ENCODE measurements around the gene CEP192. TPM values are rescaled to one million over a fixed set of nuclear protein-coding genes. Genes with fewer than 3 reads are reported as not detected.

CEP192 gene
- total and polyA plus RNA-seq, 4 donors, result 2.5 to 32.4 (median 10.9) TPM

GRCh38 chr18:13165636-13166423, 174.7 kb downstream of the CEP192 start:
- no peak for DNase-seq (ENCODE audit: low spot score)
- Histone ChIP-seq H3K27ac (ENCODE audit: low read depth in 1 of 2, low read length in 2 of 2) (no peak overlapping the region), H3K4me3 (ENCODE audit: low read depth in 1 of 3, low read length in 3 of 3) (no peak overlapping the region), H3K9ac (ENCODE audit: low read depth in 1 of 2, low read length in 2 of 2) (no peak overlapping the region), H3K27me3 (ENCODE audit: control insufficient read depth in 4 of 4, insufficient read depth in 4 of 4, low read length in 3 of 4) (no peaks in the 10 kb centered on the region), H3K4me1 (ENCODE audit: control insufficient read depth in 4 of 4, insufficient read depth in 4 of 4, low read length in 3 of 4) (no peaks in the 10 kb centered on the region), H3K9me3 (ENCODE audit: control insufficient read depth in 4 of 4, low read length in 3 of 4) (no peaks in the 10 kb centered on the region), H3K36me3 (ENCODE audit: control insufficient read depth in 4 of 4, insufficient read depth in 3 of 4, low read depth in 1 of 4, low read length in 3 of 4) (no peaks in the 10 kb centered on the region)
- whole genome bisulfite sequencing, result 93% methylated on average over 16 of the region's 16 CpGs
- TF ChIP-seq, protein P1, sequence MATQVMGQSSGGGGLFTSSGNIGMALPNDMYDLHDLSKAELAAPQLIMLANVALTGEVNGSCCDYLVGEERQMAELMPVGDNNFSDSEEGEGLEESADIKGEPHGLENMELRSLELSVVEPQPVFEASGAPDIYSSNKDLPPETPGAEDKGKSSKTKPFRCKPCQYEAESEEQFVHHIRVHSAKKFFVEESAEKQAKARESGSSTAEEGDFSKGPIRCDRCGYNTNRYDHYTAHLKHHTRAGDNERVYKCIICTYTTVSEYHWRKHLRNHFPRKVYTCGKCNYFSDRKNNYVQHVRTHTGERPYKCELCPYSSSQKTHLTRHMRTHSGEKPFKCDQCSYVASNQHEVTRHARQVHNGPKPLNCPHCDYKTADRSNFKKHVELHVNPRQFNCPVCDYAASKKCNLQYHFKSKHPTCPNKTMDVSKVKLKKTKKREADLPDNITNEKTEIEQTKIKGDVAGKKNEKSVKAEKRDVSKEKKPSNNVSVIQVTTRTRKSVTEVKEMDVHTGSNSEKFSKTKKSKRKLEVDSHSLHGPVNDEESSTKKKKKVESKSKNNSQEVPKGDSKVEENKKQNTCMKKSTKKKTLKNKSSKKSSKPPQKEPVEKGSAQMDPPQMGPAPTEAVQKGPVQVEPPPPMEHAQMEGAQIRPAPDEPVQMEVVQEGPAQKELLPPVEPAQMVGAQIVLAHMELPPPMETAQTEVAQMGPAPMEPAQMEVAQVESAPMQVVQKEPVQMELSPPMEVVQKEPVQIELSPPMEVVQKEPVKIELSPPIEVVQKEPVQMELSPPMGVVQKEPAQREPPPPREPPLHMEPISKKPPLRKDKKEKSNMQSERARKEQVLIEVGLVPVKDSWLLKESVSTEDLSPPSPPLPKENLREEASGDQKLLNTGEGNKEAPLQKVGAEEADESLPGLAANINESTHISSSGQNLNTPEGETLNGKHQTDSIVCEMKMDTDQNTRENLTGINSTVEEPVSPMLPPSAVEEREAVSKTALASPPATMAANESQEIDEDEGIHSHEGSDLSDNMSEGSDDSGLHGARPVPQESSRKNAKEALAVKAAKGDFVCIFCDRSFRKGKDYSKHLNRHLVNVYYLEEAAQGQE (IDR thresholded peaks at IDR 0.05), result no peak
- TF ChIP-seq CTCF (IDR thresholded peaks at IDR 0.05; ENCODE audit: low read depth, low read length, missing input control), result no peak
- no peak for TF ChIP-seq NR2F2 (IDR thresholded peaks at IDR 0.05)
- no peak for TF ChIP-seq JUND (IDR thresholded peaks at IDR 0.05)
- TF ChIP-seq EGR1 (IDR thresholded peaks at IDR 0.05; ENCODE audit: low read depth in 2 of 2), result no peak
- no peak for TF ChIP-seq ATF3 (IDR thresholded peaks at IDR 0.05)
- TF ChIP-seq GABPA (IDR thresholded peaks at IDR 0.05 in 1 of 2, conservative IDR thresholded peaks at IDR 0.05 in 1 of 2), result no peak
- TF ChIP-seq YY1 (IDR thresholded peaks at IDR 0.05), result no peak
- no peak for TF ChIP-seq SP1 (IDR thresholded peaks at IDR 0.05)
- TF ChIP-seq, protein P2, sequence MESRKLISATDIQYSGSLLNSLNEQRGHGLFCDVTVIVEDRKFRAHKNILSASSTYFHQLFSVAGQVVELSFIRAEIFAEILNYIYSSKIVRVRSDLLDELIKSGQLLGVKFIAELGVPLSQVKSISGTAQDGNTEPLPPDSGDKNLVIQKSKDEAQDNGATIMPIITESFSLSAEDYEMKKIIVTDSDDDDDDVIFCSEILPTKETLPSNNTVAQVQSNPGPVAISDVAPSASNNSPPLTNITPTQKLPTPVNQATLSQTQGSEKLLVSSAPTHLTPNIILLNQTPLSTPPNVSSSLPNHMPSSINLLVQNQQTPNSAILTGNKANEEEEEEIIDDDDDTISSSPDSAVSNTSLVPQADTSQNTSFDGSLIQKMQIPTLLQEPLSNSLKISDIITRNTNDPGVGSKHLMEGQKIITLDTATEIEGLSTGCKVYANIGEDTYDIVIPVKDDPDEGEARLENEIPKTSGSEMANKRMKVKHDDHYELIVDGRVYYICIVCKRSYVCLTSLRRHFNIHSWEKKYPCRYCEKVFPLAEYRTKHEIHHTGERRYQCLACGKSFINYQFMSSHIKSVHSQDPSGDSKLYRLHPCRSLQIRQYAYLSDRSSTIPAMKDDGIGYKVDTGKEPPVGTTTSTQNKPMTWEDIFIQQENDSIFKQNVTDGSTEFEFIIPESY (IDR thresholded peaks at IDR 0.05), result no peak

GRCh38 chr18:13173578-13174145, 182.5 kb downstream of the CEP192 start:
- 94% methylated on average over 14 of the region's 14 CpGs for WGBS
- TF ChIP-seq JUND (IDR thresholded peaks at IDR 0.05) (no peak), FOXA1 (IDR thresholded peaks at IDR 0.05) (no peak), RAD21 (IDR thresholded peaks at IDR 0.05) (no peak), MAX (IDR thresholded peaks at IDR 0.05) (no peak), HNF4A (conservative IDR thresholded peaks at IDR 0.05) (no peak), ATF3 (IDR thresholded peaks at IDR 0.05) (no peak), HNF4G (IDR thresholded peaks at IDR 0.05) (no peak), FOXA2 (IDR thresholded peaks at IDR 0.05) (no peak), NR2F2 (IDR thresholded peaks at IDR 0.05) (no peak), TAF1 (conservative IDR thresholded peaks at IDR 0.05) (no peak), EGR1 (IDR thresholded peaks at IDR 0.05; ENCODE audit: low read depth in 2 of 2) (no peak), SP1 (IDR thresholded peaks at IDR 0.05) (no peak), YY1 (IDR thresholded peaks at IDR 0.05) (no peak)
- TF ChIP-seq, protein P1 (IDR thresholded peaks at IDR 0.05), result no peak
- no peaks in the 10 kb centered on the region for H3K27me3 ChIP-seq (ENCODE audit: control insufficient read depth in 4 of 4, insufficient read depth in 4 of 4, low read length in 3 of 4)
- no peaks in the 10 kb centered on the region for H3K9me3 ChIP-seq (ENCODE audit: control insufficient read depth in 4 of 4, low read length in 3 of 4)
- H3K9ac ChIP-seq (ENCODE audit: low read depth in 1 of 2, low read length in 2 of 2), result no peak overlapping the region
- peaks cover 0 to 30% (median 10%) of the 10 kb centered on the region in 4 donors for H3K4me1 ChIP-seq (ENCODE audit: control insufficient read depth in 4 of 4, insufficient read depth in 4 of 4, low read length in 3 of 4)
- DNase-seq (ENCODE audit: low spot score), result no peak
- no peak overlapping the region for H3K27ac ChIP-seq (ENCODE audit: low read depth in 1 of 2, low read length in 2 of 2)
- H3K36me3 ChIP-seq (ENCODE audit: control insufficient read depth in 4 of 4, insufficient read depth in 3 of 4, low read depth in 1 of 4, low read length in 3 of 4), result no peaks in the 10 kb centered on the region
- H3K4me3 ChIP-seq (ENCODE audit: low read depth in 1 of 3, low read length in 3 of 3), result no peak overlapping the region

Measured in liver (tissue), 9 donors.